ENCODE results near the gene SLC5A3. TPM values are rescaled to one million over a fixed set of nuclear protein-coding genes. Genes with fewer than 3 reads are reported as not detected.

SLC5A3 gene
- total and polyA plus RNA-seq, 2 of the 8 experiments (the other 6 are each of a cell fraction or from before 2014, with no cell fraction given), result 4.0 to 19.4 TPM

DNA sequence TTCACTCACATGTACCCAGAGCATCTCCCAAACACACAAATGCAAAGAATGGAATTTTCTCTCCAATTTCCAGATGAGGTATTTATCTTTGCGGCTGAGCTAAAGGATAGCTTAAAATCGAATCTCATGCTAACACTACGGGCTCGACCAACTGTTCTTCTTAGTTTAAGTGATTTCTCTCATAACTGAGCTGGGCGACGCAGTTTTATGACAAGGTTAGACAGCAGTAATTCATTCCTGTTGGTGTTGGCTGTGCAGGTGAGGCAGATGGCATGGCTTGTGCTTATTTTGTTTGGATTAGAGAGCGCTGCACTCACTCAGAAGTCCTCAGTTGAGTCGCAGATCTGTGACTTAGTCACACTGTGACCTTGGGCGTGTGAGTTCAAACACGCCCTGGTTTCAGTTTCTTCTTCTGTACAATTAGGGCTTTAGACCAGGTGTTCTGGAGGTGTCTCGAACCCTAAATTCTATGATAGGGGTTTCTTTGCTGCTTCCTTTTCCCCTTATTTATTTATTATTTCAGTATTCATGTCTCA lies 41.5 kb upstream of the SLC5A3 start:
- Histone ChIP-seq H3K56ac (replicated peaks; ENCODE audit: insufficient read length, low read depth, low read length) (no peak overlapping the region), H2BK5ac (ENCODE audit: low read depth, low read length) (no peak overlapping the region), H4K20me1 (replicated peaks in 1 of 2; ENCODE audit: control insufficient read depth in 1 of 2, insufficient read depth in 2 of 2, low read length in 2 of 2) (no peaks in the 10 kb centered on the region), H3K79me1 (ENCODE audit: low read depth, low read length) (no peaks in the 10 kb centered on the region), H3K27me3 (replicated peaks in 1 of 4; ENCODE audit: control insufficient read depth in 3 of 4, extremely low read depth in 1 of 4, insufficient read depth in 3 of 4, low read length in 3 of 4) (no peaks in the 10 kb centered on the region), H4K8ac (ENCODE audit: extremely low read depth, insufficient read depth, low read length) (no peak overlapping the region), H4K91ac (replicated peaks; ENCODE audit: insufficient read length, low read length) (no peak overlapping the region), H2BK15ac (ENCODE audit: low read length) (no peak overlapping the region), H3K4ac (replicated peaks; ENCODE audit: insufficient read length, low read depth, low read length) (no peak overlapping the region), H3K18ac (ENCODE audit: extremely low read depth, low read length) (no peak overlapping the region), H3K27ac (ENCODE audit: low read depth, low read length) (no peak overlapping the region), H3K14ac (ENCODE audit: insufficient read length) (no peak overlapping the region), H3K23me2 (ENCODE audit: low read depth, low read length) (no peaks in the 10 kb centered on the region), H3K23ac (ENCODE audit: insufficient read length) (no peak overlapping the region), H2AFZ (ENCODE audit: low read length) (no peak overlapping the region), H3K36me3 (ENCODE audit: control insufficient read depth in 2 of 4, insufficient read depth in 4 of 4, low read length in 3 of 4) (no peaks in the 10 kb centered on the region), H3K4me1 (replicated peaks in 1 of 4; ENCODE audit: control insufficient read depth in 3 of 4, insufficient read depth in 4 of 4, low read length in 3 of 4) (peaks cover 0 to 9% (median 5%) of the 10 kb centered on the region in 4 experiments; a peak in 6 of 7 replicates), H3K79me2 (ENCODE audit: control insufficient read depth in 1 of 2, insufficient read depth in 2 of 2, low read length in 2 of 2) (no peaks in the 10 kb centered on the region), H2AK5ac (ENCODE audit: low read depth, low read length) (no peak overlapping the region), H2BK20ac (ENCODE audit: low read length) (no peak overlapping the region), H3K9me3 (ENCODE audit: insufficient read depth in 2 of 2, low read depth in 1 of 2, low read length in 1 of 2) (no peaks in the 10 kb centered on the region), H4K5ac (ENCODE audit: insufficient read length, low read depth, low read length) (no peak overlapping the region), H3K4me2 (ENCODE audit: insufficient read depth in 1 of 2, low read depth in 2 of 2, low read length in 2 of 2) (no peak overlapping the region), H3K9ac (replicated peaks in 1 of 4; ENCODE audit: extremely low read depth in 1 of 4, low read depth in 3 of 4, low read length in 3 of 4) (no peak overlapping the region), H2BK120ac (replicated peaks; ENCODE audit: low read depth, low read length) (no peak overlapping the region), H2BK12ac (ENCODE audit: low read depth, low read length) (no peak overlapping the region), H3K4me3 (ENCODE audit: extremely low read depth in 1 of 4, insufficient read depth in 2 of 4, low read depth in 3 of 4, low read length in 4 of 4) (no peak overlapping the region)
- 89% methylated on average over 11 of the region's 11 CpGs; no CpG with 5 or more reads in 1 of the 2 experiments for WGBS, 2 experiments (ENCODE audit: extremely low coverage in 1 of 2, insufficient coverage in 1 of 2, insufficient read length in 1 of 2, insufficient replicate concordance in 2 of 2, low coverage in 1 of 2, low lambda C conversion rate in 2 of 2, missing lambda C conversion rate in 1 of 2)
- POLR2A ChIA-PET (ENCODE audit: partially characterized antibody), result no interaction called here
- FAIRE-seq, result no peak
- CTCF ChIA-PET (ENCODE audit: partially characterized antibody), result no interaction called here
- no peak for DNase-seq (ENCODE audit: low read depth in 1 of 2, low spot score in 2 of 2)
- no peak for TF ChIP-seq HDAC2 (IDR thresholded peaks at IDR 0.05; ENCODE audit: borderline replicate concordance in 1 of 2, low read depth in 2 of 2, low read length in 2 of 2)
- TF ChIP-seq CHD1 (IDR thresholded peaks at IDR 0.05; ENCODE audit: low read depth, low read length), result no peak
- TF ChIP-seq JUN (IDR thresholded peaks at IDR 0.05; ENCODE audit: low read depth, low read length), result no peak
- no peak for TF ChIP-seq SP2 (IDR thresholded peaks at IDR 0.05; ENCODE audit: low read length)
- no peak for TF ChIP-seq SIRT6 (IDR thresholded peaks at IDR 0.05; ENCODE audit: low read length)
